ENCODE results near the gene TLR1. TPM values are rescaled to one million over a fixed set of nuclear protein-coding genes. Genes with fewer than 3 reads are reported as not detected.

Gene TLR1
- polyA plus RNA-seq, 1 of the 3 experiments (the other 2 are of a cell fraction): not detected

- Histone ChIP-seq H3K4me1 (ENCODE audit: control insufficient read depth in 1 of 2, insufficient read depth in 2 of 2, low read depth in 1 of 2, low read length in 1 of 2) (no peaks in the 10 kb centered on the region; a peak in 1 of 4 replicates), H3K9me2 (no peaks in the 10 kb centered on the region), H3K27me3 (ENCODE audit: insufficient read depth) (no peaks in the 10 kb centered on the region), H3K4me2 (no peak overlapping the region), H4K20me1 (ENCODE audit: insufficient read depth) (no peaks in the 10 kb centered on the region), H3K79me2 (ENCODE audit: insufficient read depth) (no peaks in the 10 kb centered on the region), H3K4me3 (ENCODE audit: low read depth in 2 of 2, low read length in 1 of 2) (no peak overlapping the region), H3K36me3 (replicated peaks in 1 of 2; ENCODE audit: control insufficient read depth in 1 of 2, insufficient read depth in 2 of 2, low read length in 1 of 2) (no peaks in the 10 kb centered on the region), H3K9ac (no peak overlapping the region), H2AFZ (ENCODE audit: low read depth) (no peak overlapping the region), H3F3A (replicated peaks; ENCODE audit: insufficient read depth) (peaks cover 4% of the 10 kb centered on the region), H3K9me3 (no peaks in the 10 kb centered on the region), H3K27ac (ENCODE audit: low read depth in 2 of 2, low read length in 1 of 2) (no peak overlapping the region)
- WGBS (ENCODE audit: low lambda C conversion rate): 90% methylated on average over 13 of the region's 13 CpGs
- TF ChIP-seq NFIC (IDR thresholded peaks at IDR 0.05; ENCODE audit: borderline replicate concordance) (no peak), SMC3 (IDR thresholded peaks at IDR 0.05; ENCODE audit: low read depth, low read length) (no peak), IRF3 (IDR thresholded peaks at IDR 0.05; ENCODE audit: low read depth, low read length) (no peak), RFX5 (IDR thresholded peaks at IDR 0.05; ENCODE audit: low read length) (no peak), JUND (IDR thresholded peaks at IDR 0.05) (no peak), GABPA (IDR thresholded peaks at IDR 0.05; ENCODE audit: low read depth) (no peak), MAX (IDR thresholded peaks at IDR 0.05; ENCODE audit: low read depth) (no peak), RXRA (IDR thresholded peaks at IDR 0.05; ENCODE audit: borderline replicate concordance, low read depth) (no peak), MXI1 (IDR thresholded peaks at IDR 0.05; ENCODE audit: low read depth, low read length) (no peak), YY1 (IDR thresholded peaks at IDR 0.05; ENCODE audit: low read depth) (no peak), USF2 (IDR thresholded peaks at IDR 0.05; ENCODE audit: borderline replicate concordance, low read depth, low read length) (no peak), FOXJ3 (CRISPR knock-in tag; IDR thresholded peaks at IDR 0.05) (no peak)
- CTCF ChIA-PET: interaction anchor here (1.9 kb wide), 1 partner anchor 31 kb away, joined by 4 read pairs; the partner anchor contains the start of gene TLR10
- POLR2A ChIA-PET: no interaction called here
- DNase-seq: no peak
Observed at GRCh38 chr4:38751341-38752010, 53.1 kb downstream of the TLR1 start.

- no peaks in the 10 kb centered on the region for H4K20me1 ChIP-seq (ENCODE audit: insufficient read depth)
- ChIA-PET CTCF (interaction anchor here (0.7 kb wide), 1 partner anchor 10 kb away, joined by 5 read pairs; no protein-coding TSS in a partner anchor), POLR2A (no interaction called here)
- no peaks in the 10 kb centered on the region; a peak in 1 of 4 replicates for H3K4me1 ChIP-seq (ENCODE audit: control insufficient read depth in 1 of 2, insufficient read depth in 2 of 2, low read depth in 1 of 2, low read length in 1 of 2)
- H3K4me2 ChIP-seq: no peak overlapping the region
- H3K27me3 ChIP-seq (ENCODE audit: insufficient read depth): no peaks in the 10 kb centered on the region
- peaks cover 4% of the 10 kb centered on the region for H3F3A ChIP-seq (replicated peaks; ENCODE audit: insufficient read depth)
- no peak overlapping the region for H3K27ac ChIP-seq (ENCODE audit: low read depth in 2 of 2, low read length in 1 of 2)
- no peak overlapping the region for H3K4me3 ChIP-seq (ENCODE audit: low read depth in 2 of 2, low read length in 1 of 2)
- 59% methylated on average over 4 of the region's 4 CpGs for WGBS (ENCODE audit: low lambda C conversion rate)
- DNase-seq: no peak
- no peaks in the 10 kb centered on the region for H3K9me3 ChIP-seq
- no peaks in the 10 kb centered on the region for H3K79me2 ChIP-seq (ENCODE audit: insufficient read depth)
- no peak overlapping the region for H3K9ac ChIP-seq
- H2AFZ ChIP-seq (ENCODE audit: low read depth): no peak overlapping the region
- H3K9me2 ChIP-seq: no peaks in the 10 kb centered on the region
- no peaks in the 10 kb centered on the region for H3K36me3 ChIP-seq (replicated peaks in 1 of 2; ENCODE audit: control insufficient read depth in 1 of 2, insufficient read depth in 2 of 2, low read length in 1 of 2)
- no peak for TF ChIP-seq TAF1 (IDR thresholded peaks at IDR 0.05; ENCODE audit: borderline replicate concordance, low read depth, low read length)
- no peak for TF ChIP-seq CTCF (IDR thresholded peaks at IDR 0.05)
- TF ChIP-seq PBX3 (IDR thresholded peaks at IDR 0.05): no peak
- TF ChIP-seq RFX5 (IDR thresholded peaks at IDR 0.05; ENCODE audit: low read length): no peak
- TF ChIP-seq GABPA (IDR thresholded peaks at IDR 0.05; ENCODE audit: low read depth): no peak
- TF ChIP-seq USF2 (IDR thresholded peaks at IDR 0.05; ENCODE audit: borderline replicate concordance, low read depth, low read length): no peak
- no peak for TF ChIP-seq EP300 (IDR thresholded peaks at IDR 0.05; ENCODE audit: borderline replicate concordance in 1 of 2, low read depth in 1 of 2, low read length in 1 of 2)
- no peak for TF ChIP-seq EZH2phosphoT487 (IDR thresholded peaks at IDR 0.05; ENCODE audit: borderline replicate concordance, low read depth)
- TF ChIP-seq TEAD4 (IDR thresholded peaks at IDR 0.05; ENCODE audit: borderline replicate concordance, insufficient read depth): no peak
- no peak for TF ChIP-seq IRF3 (IDR thresholded peaks at IDR 0.05; ENCODE audit: low read depth, low read length)
- no peak for TF ChIP-seq MEF2A (IDR thresholded peaks at IDR 0.05; ENCODE audit: borderline replicate concordance, low read depth)
Observed at GRCh38 chr4:38749336-38749735, 55.3 kb downstream of the TLR1 start.
